SK-N-SH treated with all-trans-retinoic acid at 6 μM for 48 hours (cell line): ENCODE data around the gene CBX8.

ENCODE experiments used
- CSDC2 ChIP-seq: fragments of 250-450 bp; sonication (Bioruptor Pico); IDR thresholded peaks from 2 replicates; pipeline ENCODE4 v1.5.0; 2020; ENCODE audit warnings: mild to moderate bottlenecking, moderate library complexity
- ESRRG ChIP-seq: fragments of 250-450 bp; sonication (Bioruptor Pico); IDR thresholded peaks from 2 replicates; pipeline ENCODE4 v1.6.1; 2021; ENCODE audit warnings: mild to moderate bottlenecking
- PATZ1 ChIP-seq: fragments of 250-450 bp; sonication (Bioruptor Pico); IDR thresholded peaks from 2 replicates; pipeline ENCODE4 v1.8.0; 2020; ENCODE audit warnings: mild to moderate bottlenecking, moderate library complexity, borderline replicate concordance
- RARB ChIP-seq: fragments of 250-450 bp; sonication (Bioruptor Pico); IDR thresholded peaks from 2 replicates; pipeline ENCODE4 v1.8.0; 2021; ENCODE audit warnings: mild to moderate bottlenecking, moderate library complexity
- SNAI2 ChIP-seq: fragments of 250-450 bp; sonication (Bioruptor Pico); IDR thresholded peaks from 2 replicates; pipeline ENCODE4 v1.5.0; 2020; ENCODE audit warnings: mild to moderate bottlenecking, moderate library complexity
- TCF4 ChIP-seq: fragments of 250-450 bp; sonication (Bioruptor Pico); IDR thresholded peaks from 2 replicates; pipeline ENCODE4 v1.8.0; 2021; ENCODE audit warnings: mild to moderate bottlenecking, moderate library complexity, borderline replicate concordance
- TOX ChIP-seq: fragments of 250-450 bp; sonication (Bioruptor Pico); IDR thresholded peaks from 2 replicates; pipeline ENCODE4 v1.8.0; 2021; ENCODE audit warnings: mild to moderate bottlenecking, moderate library complexity, borderline replicate concordance
- ZC3H10 ChIP-seq: fragments of 250-450 bp; sonication (Bioruptor Pico); IDR thresholded peaks from 2 replicates; pipeline ENCODE4 v1.5.1; 2021; ENCODE audit warnings: mild to moderate bottlenecking, moderate library complexity
- ZFP3 ChIP-seq: fragments of 250-450 bp; sonication (Bioruptor Pico); IDR thresholded peaks from 2 replicates; pipeline ENCODE4 v1.5.0; 2020; ENCODE audit warnings: mild to moderate bottlenecking, moderate library complexity
- ZFP30 ChIP-seq: fragments of 450-650 bp; formaldehyde crosslinking; IDR thresholded peaks from 2 replicates; pipeline ENCODE4 v1.5.0; 2022; ENCODE audit warnings: mild to moderate bottlenecking, moderate library complexity
- ZNF70 ChIP-seq: fragments of 450-650 bp; formaldehyde crosslinking; IDR thresholded peaks from 2 replicates; pipeline ENCODE4 v1.5.0; 2020; ENCODE audit warnings: mild to moderate bottlenecking, moderate library complexity

- TF ChIP-seq TOX (CRISPR knock-in tag) (no peak), PATZ1 (CRISPR knock-in tag) (no peak), ZNF70 (CRISPR knock-in tag) (no peak), TCF4 (CRISPR knock-in tag) (no peak), RARB (CRISPR knock-in tag) (no peak), ZC3H10 (no peak), CSDC2 (CRISPR knock-in tag) (no peak), ZFP30 (CRISPR knock-in tag) (no peak), ZFP3 (no peak), ESRRG (CRISPR knock-in tag) (no peak), SNAI2 (no peak)
Measured at GRCh38 chr17:79842136-79842655, 45.3 kb upstream of the CBX8 start.
